Measurements from ENCODE around the gene TAF11. TPM values are rescaled to one million over a fixed set of nuclear protein-coding genes. Genes with fewer than 3 reads are reported as not detected.

Gene TAF11
- total and polyA plus RNA-seq, 4 donors = 7.3 to 16.0 (median 12.1) TPM

DNA sequence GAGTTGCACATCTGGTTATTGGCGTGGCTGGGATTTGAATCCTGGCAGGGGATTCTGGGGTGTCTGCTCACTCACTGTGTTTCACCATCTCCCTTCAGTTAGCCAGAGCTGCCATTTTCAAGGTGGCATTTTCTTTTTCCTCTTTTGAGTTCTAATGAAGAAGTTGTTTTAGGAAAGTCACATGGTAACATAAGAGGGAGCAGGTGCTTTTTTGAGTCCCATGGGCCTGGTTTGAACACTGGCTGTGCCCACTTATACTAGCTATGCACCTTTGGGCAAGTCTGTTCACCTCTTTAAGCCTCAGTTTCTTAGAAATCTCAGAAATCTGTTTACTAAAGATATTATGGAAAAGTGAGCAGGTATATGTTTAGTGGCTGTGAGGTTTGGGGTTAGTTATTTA lies 40.9 kb upstream of the TAF11 start:
- TF ChIP-seq HNF4G (IDR thresholded peaks at IDR 0.05) = no peak
- TF ChIP-seq, protein P1, sequence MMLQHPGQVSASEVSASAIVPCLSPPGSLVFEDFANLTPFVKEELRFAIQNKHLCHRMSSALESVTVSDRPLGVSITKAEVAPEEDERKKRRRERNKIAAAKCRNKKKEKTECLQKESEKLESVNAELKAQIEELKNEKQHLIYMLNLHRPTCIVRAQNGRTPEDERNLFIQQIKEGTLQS (IDR thresholded peaks at IDR 0.05) = no peak
- TF ChIP-seq FOXA2 (IDR thresholded peaks at IDR 0.05) = no peak
- TF ChIP-seq SP1 (IDR thresholded peaks at IDR 0.05) = no peak
- TF ChIP-seq, protein P2, sequence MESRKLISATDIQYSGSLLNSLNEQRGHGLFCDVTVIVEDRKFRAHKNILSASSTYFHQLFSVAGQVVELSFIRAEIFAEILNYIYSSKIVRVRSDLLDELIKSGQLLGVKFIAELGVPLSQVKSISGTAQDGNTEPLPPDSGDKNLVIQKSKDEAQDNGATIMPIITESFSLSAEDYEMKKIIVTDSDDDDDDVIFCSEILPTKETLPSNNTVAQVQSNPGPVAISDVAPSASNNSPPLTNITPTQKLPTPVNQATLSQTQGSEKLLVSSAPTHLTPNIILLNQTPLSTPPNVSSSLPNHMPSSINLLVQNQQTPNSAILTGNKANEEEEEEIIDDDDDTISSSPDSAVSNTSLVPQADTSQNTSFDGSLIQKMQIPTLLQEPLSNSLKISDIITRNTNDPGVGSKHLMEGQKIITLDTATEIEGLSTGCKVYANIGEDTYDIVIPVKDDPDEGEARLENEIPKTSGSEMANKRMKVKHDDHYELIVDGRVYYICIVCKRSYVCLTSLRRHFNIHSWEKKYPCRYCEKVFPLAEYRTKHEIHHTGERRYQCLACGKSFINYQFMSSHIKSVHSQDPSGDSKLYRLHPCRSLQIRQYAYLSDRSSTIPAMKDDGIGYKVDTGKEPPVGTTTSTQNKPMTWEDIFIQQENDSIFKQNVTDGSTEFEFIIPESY (IDR thresholded peaks at IDR 0.05) = no peak
- TF ChIP-seq TAF1 (conservative IDR thresholded peaks at IDR 0.05) = no peak
- no peak for TF ChIP-seq EGR1 (IDR thresholded peaks at IDR 0.05; ENCODE audit: low read depth in 2 of 2)
- TF ChIP-seq REST (IDR thresholded peaks at IDR 0.05) = no peak
- TF ChIP-seq, protein P3, sequence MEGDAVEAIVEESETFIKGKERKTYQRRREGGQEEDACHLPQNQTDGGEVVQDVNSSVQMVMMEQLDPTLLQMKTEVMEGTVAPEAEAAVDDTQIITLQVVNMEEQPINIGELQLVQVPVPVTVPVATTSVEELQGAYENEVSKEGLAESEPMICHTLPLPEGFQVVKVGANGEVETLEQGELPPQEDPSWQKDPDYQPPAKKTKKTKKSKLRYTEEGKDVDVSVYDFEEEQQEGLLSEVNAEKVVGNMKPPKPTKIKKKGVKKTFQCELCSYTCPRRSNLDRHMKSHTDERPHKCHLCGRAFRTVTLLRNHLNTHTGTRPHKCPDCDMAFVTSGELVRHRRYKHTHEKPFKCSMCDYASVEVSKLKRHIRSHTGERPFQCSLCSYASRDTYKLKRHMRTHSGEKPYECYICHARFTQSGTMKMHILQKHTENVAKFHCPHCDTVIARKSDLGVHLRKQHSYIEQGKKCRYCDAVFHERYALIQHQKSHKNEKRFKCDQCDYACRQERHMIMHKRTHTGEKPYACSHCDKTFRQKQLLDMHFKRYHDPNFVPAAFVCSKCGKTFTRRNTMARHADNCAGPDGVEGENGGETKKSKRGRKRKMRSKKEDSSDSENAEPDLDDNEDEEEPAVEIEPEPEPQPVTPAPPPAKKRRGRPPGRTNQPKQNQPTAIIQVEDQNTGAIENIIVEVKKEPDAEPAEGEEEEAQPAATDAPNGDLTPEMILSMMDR (IDR thresholded peaks at IDR 0.05; ENCODE audit: low read depth, low read length, missing input control) = no peak
- TF ChIP-seq RXRA (IDR thresholded peaks at IDR 0.05) = no peak
- TF ChIP-seq RAD21 (IDR thresholded peaks at IDR 0.05) = no peak
- TF ChIP-seq HNF4A (conservative IDR thresholded peaks at IDR 0.05) = no peak
- no peak for TF ChIP-seq NR2F2 (IDR thresholded peaks at IDR 0.05)
- TF ChIP-seq YY1 (IDR thresholded peaks at IDR 0.05) = no peak
- TF ChIP-seq, protein P4, sequence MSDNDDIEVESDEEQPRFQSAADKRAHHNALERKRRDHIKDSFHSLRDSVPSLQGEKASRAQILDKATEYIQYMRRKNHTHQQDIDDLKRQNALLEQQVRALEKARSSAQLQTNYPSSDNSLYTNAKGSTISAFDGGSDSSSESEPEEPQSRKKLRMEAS (IDR thresholded peaks at IDR 0.05) = no peak
- TF ChIP-seq GABPA (IDR thresholded peaks at IDR 0.05 in 1 of 2, conservative IDR thresholded peaks at IDR 0.05 in 1 of 2) = no peak
- no peak for TF ChIP-seq JUND (IDR thresholded peaks at IDR 0.05)
- TF ChIP-seq FOXA1 (IDR thresholded peaks at IDR 0.05) = no peak
- Histone ChIP-seq H3K36me3 (ENCODE audit: control insufficient read depth in 4 of 4, insufficient read depth in 3 of 4, low read depth in 1 of 4, low read length in 3 of 4) (no peaks in the 10 kb centered on the region), H3K27me3 (ENCODE audit: control insufficient read depth in 4 of 4, insufficient read depth in 4 of 4, low read length in 3 of 4) (no peaks in the 10 kb centered on the region), H3K9ac (ENCODE audit: low read depth in 1 of 2, low read length in 2 of 2) (no peak overlapping the region), H3K4me1 (ENCODE audit: control insufficient read depth in 4 of 4, insufficient read depth in 4 of 4, low read length in 3 of 4) (peaks cover 0 to 2% (median 0%) of the 10 kb centered on the region in 4 donors), H3K9me3 (ENCODE audit: control insufficient read depth in 4 of 4, low read length in 3 of 4) (no peaks in the 10 kb centered on the region), H3K27ac (ENCODE audit: low read depth in 1 of 2, low read length in 2 of 2) (no peak overlapping the region), H3K4me3 (ENCODE audit: low read depth in 1 of 3, low read length in 3 of 3) (no peak overlapping the region)
- no peak for DNase-seq (ENCODE audit: low spot score)
- WGBS = 97% methylated on average over 1 of the region's 1 CpG

All from liver (tissue), 9 donors.